Measurements from ENCODE around the gene HTR2B. TPM values are rescaled to one million over a fixed set of nuclear protein-coding genes. Genes with fewer than 3 reads are reported as not detected.
"Not testable (repeated sequence)": the region's sequence is repeated elsewhere in the genome, so short reads cannot be mapped to it uniquely, and the experiment has no call there.

HTR2B gene
- total RNA-seq, 4 donors from 2014 or later = 0.20 to 0.60 (median 0.42) TPM; not detected in 1

DNA sequence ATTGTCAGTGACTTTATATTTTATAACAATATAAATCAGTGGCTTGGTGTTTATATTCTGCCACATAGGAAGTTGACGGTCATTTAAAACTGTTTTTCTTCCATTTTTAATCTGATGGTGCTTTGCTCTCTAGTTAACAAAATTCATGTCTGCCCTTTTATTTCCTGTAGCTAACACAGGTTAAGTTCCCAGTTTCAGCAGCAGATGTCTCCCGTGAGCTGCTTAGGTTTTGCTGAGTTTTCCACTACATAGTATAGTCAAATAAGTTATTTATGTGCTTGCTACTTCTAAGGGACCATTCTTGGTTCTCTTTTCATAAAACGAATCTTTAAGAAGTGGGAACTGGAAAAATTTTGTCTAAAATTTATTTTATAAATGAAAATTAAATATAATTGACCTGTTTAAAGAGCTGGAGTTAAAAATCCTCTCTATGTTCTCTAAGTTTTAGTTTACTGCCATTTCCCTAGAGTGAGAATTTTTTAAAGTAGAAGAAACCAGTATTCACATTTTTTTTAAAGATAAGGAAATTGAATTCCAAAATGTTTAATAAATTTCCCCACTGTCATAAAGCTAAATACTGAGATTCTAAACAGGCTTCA is 20.6 kb downstream of the HTR2B start:
- WGBS, 2 donors = 10 to 14% methylated on average over 3 of the region's 3 CpGs
- peaks cover 0 to 34% (median 0%) of the 10 kb centered on the region in 3 donors for H3K36me3 ChIP-seq
- no peaks in the 10 kb centered on the region for H3K27me3 ChIP-seq

DNA sequence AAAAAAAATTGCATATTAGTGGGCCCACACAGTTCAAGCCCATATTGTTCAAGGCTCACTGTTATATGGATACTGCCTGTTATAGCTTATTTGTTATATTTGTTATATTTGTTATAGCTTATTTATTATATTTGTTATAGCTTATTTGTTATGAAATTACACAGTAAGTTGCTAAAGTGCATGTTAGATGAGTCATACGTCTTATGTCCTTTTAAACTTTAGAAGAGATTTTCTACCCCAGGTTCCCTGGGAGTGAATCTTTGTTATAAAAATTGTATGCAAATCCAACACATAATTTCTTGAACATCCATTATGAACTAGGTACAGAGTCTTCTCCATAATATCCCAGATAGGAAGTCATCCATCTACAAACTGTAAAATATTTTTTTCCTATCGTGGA is 22.1 kb downstream of the HTR2B start:
- WGBS, 2 donors = 86% methylated on average over 2 of the region's 2 CpGs
- no peak for TF ChIP-seq POLR2A (IDR thresholded peaks at IDR 0.05)
- no peak for TF ChIP-seq EP300 (IDR thresholded peaks at IDR 0.05)
- TF ChIP-seq, protein P1, sequence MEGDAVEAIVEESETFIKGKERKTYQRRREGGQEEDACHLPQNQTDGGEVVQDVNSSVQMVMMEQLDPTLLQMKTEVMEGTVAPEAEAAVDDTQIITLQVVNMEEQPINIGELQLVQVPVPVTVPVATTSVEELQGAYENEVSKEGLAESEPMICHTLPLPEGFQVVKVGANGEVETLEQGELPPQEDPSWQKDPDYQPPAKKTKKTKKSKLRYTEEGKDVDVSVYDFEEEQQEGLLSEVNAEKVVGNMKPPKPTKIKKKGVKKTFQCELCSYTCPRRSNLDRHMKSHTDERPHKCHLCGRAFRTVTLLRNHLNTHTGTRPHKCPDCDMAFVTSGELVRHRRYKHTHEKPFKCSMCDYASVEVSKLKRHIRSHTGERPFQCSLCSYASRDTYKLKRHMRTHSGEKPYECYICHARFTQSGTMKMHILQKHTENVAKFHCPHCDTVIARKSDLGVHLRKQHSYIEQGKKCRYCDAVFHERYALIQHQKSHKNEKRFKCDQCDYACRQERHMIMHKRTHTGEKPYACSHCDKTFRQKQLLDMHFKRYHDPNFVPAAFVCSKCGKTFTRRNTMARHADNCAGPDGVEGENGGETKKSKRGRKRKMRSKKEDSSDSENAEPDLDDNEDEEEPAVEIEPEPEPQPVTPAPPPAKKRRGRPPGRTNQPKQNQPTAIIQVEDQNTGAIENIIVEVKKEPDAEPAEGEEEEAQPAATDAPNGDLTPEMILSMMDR (IDR thresholded peaks at IDR 0.05) = no peak
- Histone ChIP-seq H3K27ac (no peak overlapping the region), H3K36me3 (peaks cover 0 to 39% (median 0%) of the 10 kb centered on the region in 3 donors), H3K27me3 (no peaks in the 10 kb centered on the region), H3K4me3 (no peak overlapping the region), H3K4me1 (peaks cover 0 to 11% (median 0%) of the 10 kb centered on the region in 4 donors), H3K9me3 (peaks cover 0 to 32% (median 7%) of the 10 kb centered on the region in 4 donors)
- no peak for DNase-seq (ENCODE audit: low spot score in 2 of 2)

More for the DNA sequence above, 20.6 kb downstream of the HTR2B start:
- H3K4me1 ChIP-seq = peaks cover 0 to 11% (median 0%) of the 10 kb centered on the region in 4 donors
- TF ChIP-seq POLR2A (IDR thresholded peaks at IDR 0.05) (no peak), EP300 (IDR thresholded peaks at IDR 0.05) (no peak)
- TF ChIP-seq, protein P1 (IDR thresholded peaks at IDR 0.05) = peak; percentile 72 to 85 (median 79)
- H3K9me3 ChIP-seq = peaks cover 0 to 18% (median 4%) of the 10 kb centered on the region in 4 donors
- no peak overlapping the region for H3K4me3 ChIP-seq
- DNase-seq (ENCODE audit: low spot score in 2 of 2) = peak; percentile 57 to 88
- H3K27ac ChIP-seq = no peak overlapping the region

DNA sequence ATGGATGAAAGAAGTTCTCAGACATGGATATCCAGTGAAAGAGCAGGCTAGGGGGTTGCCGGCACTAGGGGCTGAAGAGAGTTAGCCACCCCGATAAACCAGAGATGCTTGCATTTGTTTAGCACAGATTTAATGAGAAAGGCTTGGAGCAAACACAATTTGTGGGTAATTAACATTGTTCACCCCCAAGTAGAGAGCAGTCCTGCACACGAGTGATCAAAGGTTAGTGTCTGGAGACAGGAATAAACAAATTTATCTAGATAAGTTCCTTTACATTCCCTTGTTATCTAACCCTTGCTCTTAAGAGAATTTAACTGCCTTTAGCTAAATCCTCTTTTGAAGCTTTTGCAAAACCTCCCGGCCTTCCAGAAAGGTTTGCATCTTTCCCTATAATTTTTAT is 23.9 kb downstream of the HTR2B start:
- H3K4me1 ChIP-seq = peaks cover 0 to 11% (median 0%) of the 10 kb centered on the region in 4 donors
- H3K9me3 ChIP-seq = peaks cover 0 to 32% (median 7%) of the 10 kb centered on the region in 4 donors
- no peak for DNase-seq (ENCODE audit: low spot score in 2 of 2)
- no peak overlapping the region for H3K4me3 ChIP-seq
- WGBS, 2 donors = 95 to 96% methylated on average over 4 of the region's 4 CpGs
- H3K27ac ChIP-seq = no peak overlapping the region
- peaks cover 0 to 57% (median 0%) of the 10 kb centered on the region in 3 donors for H3K36me3 ChIP-seq
- TF ChIP-seq POLR2A (IDR thresholded peaks at IDR 0.05) = no peak
- TF ChIP-seq, protein P1 (IDR thresholded peaks at IDR 0.05) = no peak
- TF ChIP-seq EP300 (IDR thresholded peaks at IDR 0.05) = no peak
- no peaks in the 10 kb centered on the region for H3K27me3 ChIP-seq

DNA sequence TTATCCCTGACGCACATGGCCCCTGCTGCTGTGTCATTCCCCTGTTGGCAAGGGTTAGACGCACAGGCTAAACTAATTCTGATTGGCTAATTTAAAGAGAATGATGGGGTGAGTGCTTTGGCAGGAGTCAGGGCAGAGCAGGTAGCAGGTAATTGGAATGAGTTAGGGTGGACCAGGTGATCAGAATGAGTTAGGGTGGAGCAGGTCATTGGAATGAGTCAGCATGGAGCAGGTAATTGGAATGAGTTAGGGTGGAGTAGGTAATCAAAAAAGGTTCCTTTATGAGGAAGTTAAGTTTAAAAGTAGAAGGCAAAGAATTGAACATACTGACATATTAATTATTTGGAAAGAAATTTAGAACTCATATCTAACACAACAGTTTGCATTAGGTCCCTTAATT is 24.5 kb downstream of the HTR2B start:
- DNase-seq (ENCODE audit: low spot score in 2 of 2); H3K27me3 ChIP-seq; H3K4me3 ChIP-seq; H3K27ac ChIP-seq: not testable (repeated sequence)
- Histone ChIP-seq H3K36me3 (peaks cover 0 to 64% (median 0%) of the 10 kb centered on the region in 3 donors), H3K4me1 (peaks cover 0 to 11% (median 0%) of the 10 kb centered on the region in 4 donors), H3K9me3 (peaks cover 0 to 32% (median 7%) of the 10 kb centered on the region in 4 donors)
- 93 to 97% methylated on average over 2 of the region's 2 CpGs for WGBS, 2 donors

DNA sequence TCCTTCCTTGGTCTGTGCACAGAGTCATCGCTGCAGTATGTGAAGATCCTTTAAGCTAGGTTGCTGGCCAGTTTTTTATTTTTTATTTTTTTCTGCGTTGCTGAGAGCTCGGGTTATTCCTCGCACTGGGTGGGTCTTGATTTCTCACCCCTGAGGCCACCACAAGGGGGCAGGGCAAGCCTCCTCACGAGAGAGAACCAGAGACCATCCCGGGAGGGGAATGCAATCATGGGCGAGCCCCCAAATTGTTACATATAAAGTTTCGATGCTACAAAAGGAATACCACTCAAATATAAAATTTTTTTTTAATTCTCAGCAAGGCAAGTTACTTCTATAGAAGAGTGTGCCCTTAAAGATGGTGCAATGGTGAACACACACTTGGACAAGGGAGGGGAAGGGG is 24.9 kb downstream of the HTR2B start:
- Histone ChIP-seq H3K4me1 (peaks cover 0 to 10% (median 0%) of the 10 kb centered on the region in 4 donors), H3K9me3 (peaks cover 0 to 32% (median 7%) of the 10 kb centered on the region in 4 donors), H3K27ac (no peak overlapping the region), H3K36me3 (peaks cover 0 to 68% (median 0%) of the 10 kb centered on the region in 3 donors), H3K27me3 (no peaks in the 10 kb centered on the region), H3K4me3 (no peak overlapping the region)
- DNase-seq (ENCODE audit: low spot score in 2 of 2) = no peak
- TF ChIP-seq, protein P1 (IDR thresholded peaks at IDR 0.05) = no peak
- no peak for TF ChIP-seq EP300 (IDR thresholded peaks at IDR 0.05)
- TF ChIP-seq POLR2A (IDR thresholded peaks at IDR 0.05) = no peak
- WGBS, 2 donors = 96% methylated on average over 8 of the region's 8 CpGs

All from tibial nerve (tissue), 4 donors.